Measurements from ENCODE around the gene FGGY.

FGGY gene

GRCh38 chr1:59752556-59753414 is 455.9 kb downstream of the FGGY start:
- FAIRE-seq (no peak), DNase-seq (ENCODE audit: low spot score) (no peak)

- DNase-seq (ENCODE audit: low spot score), result no peak
- no peak for FAIRE-seq
Measured at GRCh38 chr1:59755069-59755685, 458.3 kb downstream of the FGGY start.

GRCh38 chr1:59757197-59757747 is 460.4 kb downstream of the FGGY start:
- DNase-seq (ENCODE audit: low spot score) (no peak), FAIRE-seq (no peak)

GRCh38 chr1:59759156-59759925 is 462.4 kb downstream of the FGGY start:
- peak; percentile 72 for DNase-seq (ENCODE audit: low spot score)
- peak; percentile 65 for FAIRE-seq

- no peak for FAIRE-seq
Measured at GRCh38 chr1:59761443-59761842, 464.5 kb downstream of the FGGY start.

GRCh38 chr1:59763418-59763817 is 466.5 kb downstream of the FGGY start:
- DNase-seq (ENCODE audit: low spot score) (no peak), FAIRE-seq (no peak)

More at GRCh38 chr1:59761443-59761842, 464.5 kb downstream of the FGGY start:
- DNase-seq (ENCODE audit: low spot score), result no peak

GRCh38 chr1:59765011-59765730 is 468.3 kb downstream of the FGGY start:
- no peak for DNase-seq (ENCODE audit: low spot score)
- FAIRE-seq, result no peak

- no peak for FAIRE-seq
- no peak for DNase-seq (ENCODE audit: low spot score)
Measured at GRCh38 chr1:59766227-59766855, 469.4 kb downstream of the FGGY start.

- DNase-seq (ENCODE audit: low spot score) (no peak), FAIRE-seq (no peak)
Measured at GRCh38 chr1:59767119-59767518, 470.2 kb downstream of the FGGY start.

- no peak for FAIRE-seq
Measured at GRCh38 chr1:59768792-59769735, 472.2 kb downstream of the FGGY start.

GRCh38 chr1:59769736-59770095 is 472.8 kb downstream of the FGGY start:
- FAIRE-seq (no peak), DNase-seq (ENCODE audit: low spot score) (no peak)

More at GRCh38 chr1:59768792-59769735, 472.2 kb downstream of the FGGY start:
- DNase-seq (ENCODE audit: low spot score), result no peak

- FAIRE-seq (no peak), DNase-seq (ENCODE audit: low spot score) (no peak)
Measured at GRCh38 chr1:59771361-59771760, 474.5 kb downstream of the FGGY start.

GRCh38 chr1:59775480-59775879 is 478.6 kb downstream of the FGGY start:
- DNase-seq (ENCODE audit: low spot score) (no peak), FAIRE-seq (no peak)

- DNase-seq (ENCODE audit: low spot score), result no peak
Measured at GRCh38 chr1:59776960-59777852, 480.3 kb downstream of the FGGY start.

GRCh38 chr1:59779949-59780348 is 483.1 kb downstream of the FGGY start:
- no peak for DNase-seq (ENCODE audit: low spot score)
- FAIRE-seq, result no peak

More at GRCh38 chr1:59776960-59777852, 480.3 kb downstream of the FGGY start:
- FAIRE-seq, result no peak

GRCh38 chr1:59788825-59789224 is 491.9 kb downstream of the FGGY start:
- no peak for FAIRE-seq
- no peak for DNase-seq (ENCODE audit: low spot score)

GRCh38 chr1:59798600-59798999 is 501.7 kb downstream of the FGGY start:
- FAIRE-seq (no peak), DNase-seq (ENCODE audit: low spot score) (no peak)

GRCh38 chr1:59803458-59804038 is 506.7 kb downstream of the FGGY start:
- FAIRE-seq, result no peak

More at GRCh38 chr1:59803458-59804038, 506.7 kb downstream of the FGGY start:
- no peak for DNase-seq (ENCODE audit: low spot score)
